ENCODE data around the gene RIPK4. TPM values are rescaled to one million over a fixed set of nuclear protein-coding genes. Genes with fewer than 3 reads are reported as not detected.
"Not testable (repeated sequence)": the region's sequence is repeated elsewhere in the genome, so short reads cannot be mapped to it uniquely, and the experiment has no call there.

Gene RIPK4
- total RNA-seq, 1 donor from 2014 or later, result under 0.01 TPM

DNA sequence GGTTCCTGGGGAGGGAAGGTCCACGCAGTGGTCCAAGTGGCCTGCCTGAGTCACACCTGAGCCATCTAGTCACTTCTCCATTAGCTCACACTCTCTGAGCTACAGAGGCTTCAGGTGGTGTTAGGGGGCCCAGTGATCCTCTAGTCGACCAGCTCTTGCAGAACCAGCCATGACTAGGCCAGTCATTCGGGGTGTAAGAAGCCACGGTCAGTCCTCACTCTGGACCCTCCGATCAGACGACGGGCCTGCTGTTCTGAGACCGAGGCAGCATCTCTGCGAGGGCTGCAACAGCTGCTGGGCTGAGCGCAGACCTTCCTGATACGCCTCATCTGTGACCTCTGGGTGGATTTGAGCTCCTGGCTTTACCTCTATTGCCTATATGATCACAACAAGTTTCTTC lies 68.8 kb downstream of the RIPK4 start:
- no peak for DNase-seq (ENCODE audit: low read depth in 2 of 2)

GRCh38 chr21:41695513-41695912 lies 71.3 kb downstream of the RIPK4 start:
- DNase-seq (ENCODE audit: low read depth in 2 of 2), result no peak

- not testable (repeated sequence) for DNase-seq (ENCODE audit: low read depth in 2 of 2)
Measured at GRCh38 chr21:41694042-41694441, 72.8 kb downstream of the RIPK4 start.

DNA sequence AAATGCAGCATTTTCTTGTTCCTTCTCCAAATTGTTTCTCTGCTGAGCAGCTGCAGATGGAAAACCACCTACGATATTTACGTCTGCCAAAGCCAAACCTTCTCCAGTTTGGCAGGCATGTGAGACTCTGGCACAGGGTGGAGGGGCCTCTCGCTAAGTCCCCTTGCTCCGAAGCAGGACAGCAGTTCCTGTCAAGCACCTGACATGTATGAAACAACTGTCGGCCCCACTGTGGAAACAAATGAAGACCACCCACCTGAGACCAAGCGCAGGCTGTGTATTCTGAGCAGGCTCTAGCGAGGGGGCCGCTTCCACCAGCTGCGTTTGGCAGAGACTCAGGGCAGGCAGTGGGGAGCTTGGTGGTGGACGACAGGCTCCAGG lies 74.7 kb downstream of the RIPK4 start:
- DNase-seq (ENCODE audit: low read depth in 2 of 2), result no peak

GRCh38 chr21:41691205-41692184 lies 75.4 kb downstream of the RIPK4 start:
- no peak for DNase-seq (ENCODE audit: low read depth in 2 of 2)

Other genes starting within 250 kb of the RIPK4 start
- gene PRDM15, start 112.3 kb upstream of the RIPK4 start, total RNA-seq, result 2.2 and 3.0 TPM in 2 replicates
- gene C2CD2, start 187.0 kb upstream of the RIPK4 start, total RNA-seq, result 18.1 and 34.3 TPM in 2 replicates
- gene ZBTB21, start 243.3 kb upstream of the RIPK4 start, total RNA-seq, result 2.4 and 3.0 TPM in 2 replicates